H9 (cell line): ENCODE measurements around the gene CLUH. TPM values are rescaled to one million over a fixed set of nuclear protein-coding genes. Genes with fewer than 3 reads are reported as not detected.

Experiments
- DNase-seq: peaks from one replicate; pipeline ENCODE4 v3.0.0-alpha.2; 2017
- H2AFZ ChIP-seq: one replicate; pipeline ENCODE4 v1.6.1; 2013; ENCODE audit warnings: mild to moderate bottlenecking, low read length, control low read depth, moderate library complexity
- H2AK5ac ChIP-seq: 2 replicates; pipeline ENCODE4 v1.6.1; 2013; ENCODE audit warnings: low read length, control low read depth, mixed read lengths; ENCODE audit not compliant: insufficient read length
- H2BK120ac ChIP-seq: one replicate; pipeline ENCODE4 v1.6.1; 2013; ENCODE audit warnings: low read depth, mild to moderate bottlenecking, low read length, control low read depth, inconsistent platforms; ENCODE audit not compliant: poor library complexity, severe bottlenecking
- H2BK12ac ChIP-seq: 2 replicates; pipeline ENCODE4 v1.6.1; 2013; ENCODE audit warnings: low read length, control low read depth, mixed read lengths, low read depth; ENCODE audit not compliant: insufficient read length
- H2BK15ac ChIP-seq: 2 replicates; pipeline ENCODE4 v1.6.1; 2013; ENCODE audit warnings: low read depth, low read length, control low read depth
- H2BK20ac ChIP-seq: one replicate; pipeline ENCODE4 v1.6.1; 2013; ENCODE audit warnings: low read depth, mild to moderate bottlenecking, low read length, control low read depth, inconsistent platforms; ENCODE audit not compliant: poor library complexity, severe bottlenecking
- H2BK5ac ChIP-seq: 2 replicates; pipeline ENCODE4 v1.6.1; 2013; ENCODE audit warnings: low read length, control low read depth, mixed read lengths; ENCODE audit not compliant: insufficient read length
- H3K14ac ChIP-seq: 2 replicates; pipeline ENCODE4 v1.6.1; 2013; ENCODE audit warnings: low read length, control low read depth; ENCODE audit not compliant: insufficient read depth
- H3K18ac ChIP-seq: 2 replicates; pipeline ENCODE4 v1.6.1; 2013; ENCODE audit warnings: low read depth, mild to moderate bottlenecking, mixed read lengths, low read length, control low read depth; ENCODE audit not compliant: insufficient read length
- H3K23ac ChIP-seq: 2 replicates; pipeline ENCODE4 v1.6.1; 2013; ENCODE audit warnings: low read length, control low read depth, mixed read lengths, low read depth; ENCODE audit not compliant: insufficient read length
- H3K23me2 ChIP-seq: 2 replicates; pipeline ENCODE4 v1.6.1; 2013; ENCODE audit warnings: low read depth, mild to moderate bottlenecking, mixed read lengths, low read length, control low read depth; ENCODE audit not compliant: insufficient read length, poor library complexity, severe bottlenecking
- H3K27ac ChIP-seq: 2 replicates; pipeline ENCODE4 v1.5.1; 2013; ENCODE audit warnings: low read length, control low read depth, mixed read lengths, low read depth; ENCODE audit not compliant: insufficient read length
- H3K27me3 ChIP-seq: 2 replicates; pipeline ENCODE4 v1.6.1; 2013; ENCODE audit warnings: low read length, control low read depth, inconsistent platforms; ENCODE audit not compliant: insufficient read depth
- H3K4ac ChIP-seq: 2 replicates; pipeline ENCODE4 v1.6.1; 2013; ENCODE audit warnings: low read depth, mild to moderate bottlenecking, control low read depth, inconsistent platforms, low read length, moderate library complexity
- H3K4me1 ChIP-seq: 2 replicates; pipeline ENCODE4 v1.6.1; 2013; ENCODE audit warnings: low read length, control low read depth, inconsistent platforms; ENCODE audit not compliant: insufficient read depth
- H3K4me2 ChIP-seq: 2 replicates; pipeline ENCODE4 v1.6.1; 2013; ENCODE audit warnings: low read length, control low read depth, mixed read lengths; ENCODE audit not compliant: insufficient read length, insufficient read depth
- H3K56ac ChIP-seq: 2 replicates; pipeline ENCODE4 v1.6.1; 2013; ENCODE audit warnings: low read depth, mild to moderate bottlenecking, mixed read lengths, low read length, control low read depth; ENCODE audit not compliant: insufficient read length
- H3K79me1 ChIP-seq: 2 replicates; pipeline ENCODE4 v1.6.1; 2013; ENCODE audit warnings: low read depth, mild to moderate bottlenecking, moderate library complexity, low read length, control low read depth, inconsistent platforms; ENCODE audit not compliant: insufficient read depth, poor library complexity, severe bottlenecking
- H3K79me2 ChIP-seq: 2 replicates; pipeline ENCODE4 v1.6.1; 2013; ENCODE audit warnings: low read length, control low read depth, inconsistent platforms; ENCODE audit not compliant: insufficient read depth
- H3K9ac ChIP-seq: 2 replicates; pipeline ENCODE4 v1.6.1; 2013; ENCODE audit warnings: low read length, control low read depth, mixed read lengths; ENCODE audit not compliant: insufficient read length; ENCODE audit errors: extremely low read depth
- H3K9me3 ChIP-seq: one replicate; pipeline ENCODE4 v1.6.1; 2013; ENCODE audit warnings: low read depth, low read length, inconsistent platforms; ENCODE audit not compliant: control insufficient read depth
- H3T11ph ChIP-seq: one replicate; pipeline ENCODE4 v1.6.1; 2013; ENCODE audit warnings: mild to moderate bottlenecking, low read length, control low read depth, inconsistent platforms
- H4K20me1 ChIP-seq: one replicate; pipeline ENCODE4 v1.6.1; 2013; ENCODE audit not compliant: control insufficient read depth, insufficient read length, insufficient read depth
- H4K5ac ChIP-seq: 2 replicates; pipeline ENCODE4 v1.6.1; 2013; ENCODE audit warnings: low read depth, mild to moderate bottlenecking, mixed read lengths, low read length, control low read depth; ENCODE audit not compliant: insufficient read length
- H4K8ac ChIP-seq: replicated peaks from 2 replicates; pipeline ENCODE4 v1.6.1; 2013; ENCODE audit warnings: low read length, control low read depth, mixed read lengths, low read depth; ENCODE audit not compliant: insufficient read length
- H4K91ac ChIP-seq: 2 replicates; pipeline ENCODE4 v1.6.1; 2013; ENCODE audit warnings: low read depth, mild to moderate bottlenecking, moderate library complexity, mixed read lengths, low read length, control low read depth; ENCODE audit not compliant: insufficient read length
- H3K27ac Mint-ChIP-seq, 3 experiments: 2 replicates in 2 of 3; 3 replicates in 1 of 3; pipeline ENCODE4 v1.8.0; 2020 to 2021; ENCODE audit warnings: mixed read lengths in 3 of 3, mild to moderate bottlenecking in 1 of 3, moderate library complexity in 1 of 3
- H3K27me3 Mint-ChIP-seq: 2 replicates; pipeline ENCODE4 v1.8.0; 2021; ENCODE audit warnings: low read depth, mild to moderate bottlenecking, moderate library complexity, mixed read lengths
- H3K36me3 Mint-ChIP-seq, 3 experiments: 2 replicates in 2 of 3; 3 replicates in 1 of 3; pipeline ENCODE4 v1.8.0; 2020 to 2021; ENCODE audit warnings: low read depth in 3 of 3, mixed read lengths in 3 of 3; ENCODE audit not compliant: insufficient read depth in 1 of 3
- H3K4me1 Mint-ChIP-seq, 2 experiments: 2 replicates each; pipeline ENCODE4 v1.8.0; 2020; ENCODE audit warnings: mixed read lengths in 2 of 2
- H3K4me3 Mint-ChIP-seq, 2 experiments: 2 replicates in 1 of 2; 3 replicates in 1 of 2; pipeline ENCODE4 v1.8.0; 2020 to 2021; ENCODE audit warnings: mild to moderate bottlenecking in 2 of 2, mixed read lengths in 2 of 2, moderate library complexity in 1 of 2
- H3K9me3 Mint-ChIP-seq, 2 experiments: 2 replicates in 1 of 2; 3 replicates in 1 of 2; pipeline ENCODE4 v1.8.0; 2020; ENCODE audit warnings: mild to moderate bottlenecking in 2 of 2, mixed read lengths in 2 of 2, moderate library complexity in 1 of 2
- WGBS: extraction: QIAGEN DNeasy Blood & Tissue Kit; methylation state at CpG from one replicate; pipeline ENCODE4 v1.1.7; 2013; ENCODE audit warnings: missing lambda C conversion rate, low lambda C conversion rate, mixed read lengths; ENCODE audit not compliant: insufficient read length; ENCODE audit errors: extremely low coverage; 5-methylcytosine and 5-hydroxymethylcytosine counted together
- total RNA-seq: library from RNA; stranded (reverse); gene quantifications from 2 replicates; pipeline ENCODE4 v1.2.1, GENCODE V29; 2021
- TF ChIP-seq, protein P1 (sequence below): fragments of 200-600 bp; sonication (generic); conservative IDR thresholded peaks from 3 replicates; pipeline ENCODE4 v1.8.0; 2021; ENCODE audit warnings: antibody characterized with exemption, mild to moderate bottlenecking

Gene CLUH
- total RNA-seq, 1 experiment from 2014 or later, result 91.3 TPM

GRCh38 chr17:2701161-2701995, 10.2 kb downstream of the CLUH start:
- Mint-ChIP-seq H3K4me3 (no peak overlapping the region), H3K9me3 (no peaks in the 10 kb centered on the region), H3K27me3 (no peaks in the 10 kb centered on the region), H3K27ac (no peak overlapping the region), H3K4me1 (peaks cover 13 to 19% of the 10 kb centered on the region in 2 experiments), H3K36me3 (peaks cover 8 to 61% (median 32%) of the 10 kb centered on the region in 3 experiments; a peak in 6 of 7 replicates)
- Histone ChIP-seq H3K9ac (no peak overlapping the region), H4K5ac (no peak overlapping the region), H2BK5ac (no peak overlapping the region), H2BK20ac (no peak overlapping the region), H3K79me2 (no peaks in the 10 kb centered on the region; the same call in 1 of the 2 replicates), H4K91ac (no peak overlapping the region), H3K27me3 (no peaks in the 10 kb centered on the region), H3K4me2 (no peak overlapping the region), H4K20me1 (no peaks in the 10 kb centered on the region), H2BK15ac (no peak overlapping the region), H2AK5ac (no peak overlapping the region), H2BK12ac (no peak overlapping the region), H3K9me3 (no peaks in the 10 kb centered on the region), H3K4ac (no peak overlapping the region), H3K56ac (no peak overlapping the region), H3K79me1 (no peaks in the 10 kb centered on the region), H3K4me1 (no peaks in the 10 kb centered on the region; the same call in 1 of the 2 replicates), H3K18ac (no peak overlapping the region), H4K8ac (no peak overlapping the region), H3K27ac (no peak overlapping the region), H3T11ph (no peak overlapping the region), H2AFZ (no peak overlapping the region), H2BK120ac (no peak overlapping the region), H3K14ac (no peak overlapping the region), H3K23me2 (no peaks in the 10 kb centered on the region), H3K23ac (no peak overlapping the region)
- TF ChIP-seq, protein P1, sequence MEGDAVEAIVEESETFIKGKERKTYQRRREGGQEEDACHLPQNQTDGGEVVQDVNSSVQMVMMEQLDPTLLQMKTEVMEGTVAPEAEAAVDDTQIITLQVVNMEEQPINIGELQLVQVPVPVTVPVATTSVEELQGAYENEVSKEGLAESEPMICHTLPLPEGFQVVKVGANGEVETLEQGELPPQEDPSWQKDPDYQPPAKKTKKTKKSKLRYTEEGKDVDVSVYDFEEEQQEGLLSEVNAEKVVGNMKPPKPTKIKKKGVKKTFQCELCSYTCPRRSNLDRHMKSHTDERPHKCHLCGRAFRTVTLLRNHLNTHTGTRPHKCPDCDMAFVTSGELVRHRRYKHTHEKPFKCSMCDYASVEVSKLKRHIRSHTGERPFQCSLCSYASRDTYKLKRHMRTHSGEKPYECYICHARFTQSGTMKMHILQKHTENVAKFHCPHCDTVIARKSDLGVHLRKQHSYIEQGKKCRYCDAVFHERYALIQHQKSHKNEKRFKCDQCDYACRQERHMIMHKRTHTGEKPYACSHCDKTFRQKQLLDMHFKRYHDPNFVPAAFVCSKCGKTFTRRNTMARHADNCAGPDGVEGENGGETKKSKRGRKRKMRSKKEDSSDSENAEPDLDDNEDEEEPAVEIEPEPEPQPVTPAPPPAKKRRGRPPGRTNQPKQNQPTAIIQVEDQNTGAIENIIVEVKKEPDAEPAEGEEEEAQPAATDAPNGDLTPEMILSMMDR, result no peak
- DNase-seq, result peak; percentile 32
- WGBS, result no CpG with 5 or more reads among the region's 41 CpGs
